Left lung (tissue), 10 donors: Measurements from ENCODE around the gene IDUA. TPM values are rescaled to one million over a fixed set of nuclear protein-coding genes. Genes with fewer than 3 reads are reported as not detected.
A peak's percentile ranks its signal among the peaks of the same experiment; 100 is the strongest.

Experiments used
- ATAC-seq: fragments of 200-7000 bp; cut with Tn5 transposase; one replicate; pipeline ENCODE4 v1.9.1; 2020; ENCODE audit warnings: moderate library complexity
- DNase-seq, 4 donors: peaks; one replicate each; pipeline ENCODE4 v3.0.0-alpha.2; 2013 to 2020
- H3K27ac ChIP-seq, 2 donors: fragments of 200-600 bp; sonication (generic) in 1 of 2; one replicate each; pipeline versions ENCODE4 v1.5.0 to v1.8.0; 2020 to 2021
- H3K27me3 ChIP-seq, 2 donors: fragments of 200-600 bp; sonication (generic) in 1 of 2; one replicate each; pipeline versions ENCODE4 v1.5.0 to v1.8.0; 2020 to 2021
- H3K36me3 ChIP-seq, 2 donors: fragments of 200-600 bp; sonication (generic) in 1 of 2; one replicate each; pipeline versions ENCODE4 v1.5.0 to v1.8.0; 2020 to 2021
- H3K4me1 ChIP-seq, 2 donors: fragments of 200-600 bp; one replicate each; pipeline ENCODE4 v1.8.0; 2021
- H3K4me3 ChIP-seq, 2 donors: fragments of 200-600 bp; sonication (generic) in 1 of 2; one replicate each; pipeline versions ENCODE4 v1.5.0 to v1.8.0; 2020 to 2021; ENCODE audit warnings: mild to moderate bottlenecking in 1 of 2
- H3K9me3 ChIP-seq, 2 donors: fragments of 200-600 bp; sonication (generic) in 1 of 2; one replicate each; pipeline versions ENCODE4 v1.5.0 to v1.8.0; 2020 to 2021
- CTCF ChIP-seq, 2 donors: fragments of 200-600 bp; sonication (generic) in 1 of 2; IDR thresholded peaks; one replicate each; pipeline versions ENCODE4 v1.5.0 to v1.8.0; 2021; ENCODE audit warnings: antibody characterized with exemption in 2 of 2
- intact Hi-C, 2 donors: fragments of 100-400 bp; cut with DNase I; formaldehyde crosslinking; loops; one replicate each; pipeline versions ENCODE4 v1.11.2 to v1.14.2; 2022
- polyA plus RNA-seq, 6 donors: library from polyadenylated mRNA; unstranded; fragments of 120-200 nt; gene quantifications; one replicate each; pipeline ENCODE4 v1.2.1, GENCODE V29; 2013; ENCODE audit not compliant: insufficient read length in 6 of 6
- total RNA-seq, 2 donors: library from RNA; stranded (reverse); fragmentation: NEBNext Ultra II Directional; extraction: Animal tissue kit (Norgen Biotek cat#: 25700); gene quantifications; one replicate each; pipeline ENCODE4 v1.2.1, GENCODE V29; 2021
- donor health status: DM: no; HTN: yes; CAD: no.
- donor health status: DM: no; HTN: no; CAD: no.

The IDUA gene
- total and polyA plus RNA-seq, 8 donors: 10.1 to 46.8 (median 19.1) TPM

GRCh38 chr4:1010395-1011021 is 23.7 kb downstream of the IDUA start:
- peak; percentile 51 for ATAC-seq
- peak; percentile 29 to 91 (median 59) for DNase-seq
- peak overlapping the region; percentile 56 to 62 for H3K4me3 ChIP-seq
- peaks cover 20 to 57% of the 10 kb centered on the region in 2 donors for H3K27me3 ChIP-seq
- no peak for TF ChIP-seq CTCF (IDR thresholded peaks at IDR 0.05)
- peaks cover 15 to 29% of the 10 kb centered on the region in 2 donors for H3K4me1 ChIP-seq
- no peaks in the 10 kb centered on the region for H3K9me3 ChIP-seq
- no peaks in the 10 kb centered on the region for H3K36me3 ChIP-seq
- intact Hi-C loops: no loop called here
- peak overlapping the region; percentile 56 to 66 for H3K27ac ChIP-seq

GRCh38 chr4:1011022-1011665 is 24.3 kb downstream of the IDUA start, which contains the start of gene FGFRL1:
TSS of gene FGFRL1 (plus strand) at chr4:1011626. CDS start at chr4:1012486, 860 bp downstream.
- Histone ChIP-seq H3K9me3 (no peaks in the 10 kb centered on the region), H3K27me3 (peaks cover 17 to 50% of the 10 kb centered on the region in 2 donors), H3K4me1 (peaks cover 15 to 29% of the 10 kb centered on the region in 2 donors), H3K36me3 (no peaks in the 10 kb centered on the region), H3K4me3 (peak within 1 kb of the TSS; percentile 34 to 62), H3K27ac (peak within 1 kb of the TSS; percentile 56 to 66)
- no peak for TF ChIP-seq CTCF (IDR thresholded peaks at IDR 0.05)
- DNase-seq: peak; percentile 84 to 96 (median 93)
- intact Hi-C loops: no loop called here
- ATAC-seq: peak; percentile 62

DNA sequence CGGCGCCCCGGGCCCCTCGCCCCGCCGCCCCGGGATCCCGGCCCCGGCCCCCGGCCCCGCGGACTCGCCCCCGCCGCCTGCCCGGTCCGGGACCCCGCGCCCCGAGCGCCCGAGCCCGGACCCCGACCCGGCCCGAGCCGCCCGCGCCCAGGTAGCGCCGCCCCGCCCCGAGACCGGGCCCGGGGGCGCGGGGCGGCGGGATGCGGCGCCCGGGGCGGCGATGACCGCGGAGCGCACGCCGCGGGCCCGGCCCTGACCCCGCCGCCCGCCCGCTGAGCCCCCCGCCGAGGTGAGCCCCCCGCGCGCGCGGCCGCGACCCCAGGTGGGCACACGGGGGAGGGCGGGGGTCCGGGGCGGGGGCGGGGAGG is 24.8 kb downstream of the IDUA start:
- H3K4me3 ChIP-seq: peak overlapping the region in 1 of 2 donors; percentile 62
- no peaks in the 10 kb centered on the region for H3K36me3 ChIP-seq
- no peak for TF ChIP-seq CTCF (IDR thresholded peaks at IDR 0.05)
- H3K27me3 ChIP-seq: peaks cover 14 to 45% of the 10 kb centered on the region in 2 donors
- no peaks in the 10 kb centered on the region for H3K9me3 ChIP-seq
- H3K27ac ChIP-seq: no peak overlapping the region
- peaks cover 15 to 29% of the 10 kb centered on the region in 2 donors for H3K4me1 ChIP-seq
- DNase-seq (no peak), ATAC-seq (no peak)
- intact Hi-C loops: no loop called here

DNA sequence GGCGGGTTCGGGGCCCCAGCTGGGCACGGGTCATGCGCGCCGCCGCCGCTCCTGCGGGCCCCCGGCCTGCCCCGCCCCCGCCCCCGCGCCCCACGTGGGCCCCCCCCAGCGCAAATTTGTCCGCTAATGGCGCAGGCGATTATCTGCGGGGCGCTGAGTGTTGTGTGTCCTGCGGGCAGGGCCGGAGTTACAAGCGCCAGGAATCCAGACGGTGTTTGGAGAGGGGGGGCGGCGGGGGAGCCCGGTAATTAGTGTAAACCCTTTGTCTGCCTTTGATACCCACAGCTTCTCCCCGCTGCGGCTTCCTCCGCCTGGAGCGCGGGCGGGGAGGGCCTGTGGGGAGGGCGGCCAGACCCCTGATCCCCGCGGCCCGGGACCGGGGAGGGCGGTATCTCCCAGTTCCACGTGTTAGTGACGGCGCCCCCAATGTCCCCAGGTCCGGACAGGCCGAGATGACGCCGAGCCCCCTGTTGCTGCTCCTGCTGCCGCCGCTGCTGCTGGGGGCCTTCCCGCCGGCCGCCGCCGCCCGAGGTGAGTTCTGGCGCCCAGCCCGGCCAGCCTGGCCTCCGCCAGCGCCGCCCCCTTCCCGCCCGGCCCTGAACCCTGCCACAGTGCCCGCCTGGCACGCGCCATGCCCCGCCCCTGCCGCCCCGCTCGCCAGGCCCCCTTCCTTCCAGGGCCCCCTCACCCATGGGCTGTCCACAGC is 25.3 kb downstream of the IDUA start:
- no peak for DNase-seq
- intact Hi-C loops: no loop called here
- Histone ChIP-seq H3K4me1 (peaks cover 15 to 29% of the 10 kb centered on the region in 2 donors), H3K9me3 (no peaks in the 10 kb centered on the region), H3K4me3 (peak overlapping the region; percentile 34 to 49), H3K27me3 (peaks cover 14 to 40% of the 10 kb centered on the region in 2 donors), H3K36me3 (no peaks in the 10 kb centered on the region), H3K27ac (no peak overlapping the region)
- TF ChIP-seq CTCF (IDR thresholded peaks at IDR 0.05): no peak
- peak; percentile 1 for ATAC-seq
